ENCODE data around the gene SLC35E4. TPM values are rescaled to one million over a fixed set of nuclear protein-coding genes. Genes with fewer than 3 reads are reported as not detected.

The SLC35E4 gene
- total RNA-seq, 1 donor from 2014 or later: 4.1 TPM

GRCh38 chr22:30596199-30596598 lies 39.4 kb upstream of the SLC35E4 start:
- no peak for TF ChIP-seq CTCF (IDR thresholded peaks at IDR 0.05; ENCODE audit: unreplicated experiment)

DNA sequence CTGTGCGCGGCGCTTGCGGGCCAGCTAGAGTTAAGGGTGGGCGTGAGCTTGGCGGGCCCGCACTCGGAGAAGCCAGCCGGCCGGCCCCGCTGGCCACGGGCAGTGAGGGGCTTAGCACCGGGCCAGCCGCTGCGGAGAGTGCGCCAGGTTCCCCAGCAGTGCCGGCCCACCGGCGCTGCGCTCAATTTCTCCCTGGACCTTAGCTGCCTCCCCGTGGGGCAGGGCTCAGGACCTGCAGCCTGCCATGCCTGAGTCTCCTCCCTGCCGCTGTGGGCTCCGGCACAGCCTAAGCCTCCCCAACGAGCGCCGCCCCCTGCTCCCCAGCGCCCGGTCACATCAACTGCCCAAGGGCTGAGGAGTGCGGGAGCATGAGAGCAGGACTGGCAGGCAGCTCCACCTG lies 38.7 kb upstream of the SLC35E4 start:
- Mint-ChIP-seq H3K27me3 (ENCODE audit: low read depth) (peaks cover 22% of the 10 kb centered on the region), H3K4me1 (no peaks in the 10 kb centered on the region), H3K36me3 (no peaks in the 10 kb centered on the region), H3K4me3 (no peak overlapping the region), H3K9me3 (no peaks in the 10 kb centered on the region), H3K27ac (no peak overlapping the region)
- no peak for TF ChIP-seq CTCF (IDR thresholded peaks at IDR 0.05; ENCODE audit: unreplicated experiment)
- DNase-seq (ENCODE audit: low spot score in 2 of 2, unreplicated experiment in 2 of 2): no peak

More at GRCh38 chr22:30596199-30596598, 39.4 kb upstream of the SLC35E4 start:
- Mint-ChIP-seq H3K36me3 (no peaks in the 10 kb centered on the region), H3K4me1 (no peaks in the 10 kb centered on the region), H3K4me3 (no peak overlapping the region), H3K9me3 (no peaks in the 10 kb centered on the region), H3K27ac (no peak overlapping the region), H3K27me3 (ENCODE audit: low read depth) (peaks cover 22% of the 10 kb centered on the region)
- no peak for DNase-seq (ENCODE audit: low spot score in 2 of 2, unreplicated experiment in 2 of 2)

- peaks cover 10% of the 10 kb centered on the region for H3K27me3 Mint-ChIP-seq (ENCODE audit: low read depth)
- no peak overlapping the region for H3K4me3 Mint-ChIP-seq
- no peak for DNase-seq (ENCODE audit: low spot score in 2 of 2, unreplicated experiment in 2 of 2)
- H3K36me3 Mint-ChIP-seq: no peaks in the 10 kb centered on the region
- H3K4me1 Mint-ChIP-seq: no peaks in the 10 kb centered on the region
- no peak overlapping the region for H3K27ac Mint-ChIP-seq
- no peaks in the 10 kb centered on the region for H3K9me3 Mint-ChIP-seq
- TF ChIP-seq CTCF (IDR thresholded peaks at IDR 0.05; ENCODE audit: unreplicated experiment): no peak
Measured at GRCh38 chr22:30598986-30599385, 36.6 kb upstream of the SLC35E4 start.

DNA sequence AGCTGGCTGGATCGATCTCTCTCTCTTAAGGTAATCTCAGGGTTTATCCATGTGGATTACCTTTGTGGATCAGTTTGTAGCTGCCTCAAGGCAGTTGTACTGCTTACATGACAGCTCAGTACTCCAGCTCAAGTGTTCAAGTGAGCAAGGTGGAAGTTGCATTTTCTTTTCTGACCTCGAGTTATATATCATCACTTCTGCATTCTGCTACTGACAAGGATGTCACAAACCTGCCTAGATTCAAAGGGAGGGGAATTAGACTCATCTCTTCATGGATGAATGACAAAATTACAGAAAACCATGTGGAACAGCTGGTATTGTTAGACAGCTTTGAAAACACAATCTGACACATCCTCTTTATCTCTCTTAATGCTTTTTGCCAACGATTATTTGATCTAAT lies 34.7 kb upstream of the SLC35E4 start:
- no peak overlapping the region for H3K4me3 Mint-ChIP-seq
- no peak for TF ChIP-seq CTCF (IDR thresholded peaks at IDR 0.05; ENCODE audit: unreplicated experiment)
- H3K27me3 Mint-ChIP-seq (ENCODE audit: low read depth): peaks cover 2% of the 10 kb centered on the region
- DNase-seq (ENCODE audit: low spot score in 2 of 2, unreplicated experiment in 2 of 2): no peak
- peaks cover 5% of the 10 kb centered on the region for H3K4me1 Mint-ChIP-seq
- no peaks in the 10 kb centered on the region for H3K9me3 Mint-ChIP-seq
- H3K36me3 Mint-ChIP-seq: no peaks in the 10 kb centered on the region
- H3K27ac Mint-ChIP-seq: no peak overlapping the region

DNA sequence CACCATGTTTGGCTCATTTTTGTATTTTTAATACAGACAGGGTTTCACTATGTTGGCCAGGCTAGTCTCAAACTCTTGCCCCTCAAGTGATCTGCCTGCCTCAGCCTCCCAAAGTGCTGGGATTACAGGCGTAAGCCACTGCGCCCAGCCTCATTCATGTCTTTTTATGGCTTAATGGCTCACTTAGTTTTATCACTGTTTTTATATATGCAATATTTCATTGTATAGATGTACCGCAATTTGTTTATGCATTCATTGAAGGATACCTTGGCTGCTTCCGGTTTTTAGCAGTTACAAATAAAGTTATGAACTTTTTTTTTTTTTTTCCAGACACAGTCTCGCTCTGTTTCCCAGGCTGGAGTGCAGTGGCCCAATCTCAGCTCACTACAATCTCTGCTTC lies 34.1 kb upstream of the SLC35E4 start:
- Mint-ChIP-seq H3K27ac (no peak overlapping the region), H3K9me3 (no peaks in the 10 kb centered on the region), H3K4me3 (no peak overlapping the region), H3K27me3 (ENCODE audit: low read depth) (no peaks in the 10 kb centered on the region), H3K36me3 (no peaks in the 10 kb centered on the region), H3K4me1 (peaks cover 11% of the 10 kb centered on the region)
- no peak for TF ChIP-seq CTCF (IDR thresholded peaks at IDR 0.05; ENCODE audit: unreplicated experiment)
- DNase-seq (ENCODE audit: low spot score in 2 of 2, unreplicated experiment in 2 of 2): no peak

- H3K36me3 Mint-ChIP-seq: no peaks in the 10 kb centered on the region
- DNase-seq (ENCODE audit: low spot score in 2 of 2, unreplicated experiment in 2 of 2): no peak
- no peak for TF ChIP-seq CTCF (IDR thresholded peaks at IDR 0.05; ENCODE audit: unreplicated experiment)
- peaks cover 13% of the 10 kb centered on the region for H3K4me1 Mint-ChIP-seq
- H3K9me3 Mint-ChIP-seq: no peaks in the 10 kb centered on the region
- H3K27ac Mint-ChIP-seq: no peak overlapping the region
- no peak overlapping the region for H3K4me3 Mint-ChIP-seq
- no peaks in the 10 kb centered on the region for H3K27me3 Mint-ChIP-seq (ENCODE audit: low read depth)
Measured at GRCh38 chr22:30602049-30602448, 33.5 kb upstream of the SLC35E4 start.
